HG03460 (cell line): ENCODE results near the gene AQP12B.

ENCODE experiments used
- ATAC-seq: cut with Tn5 transposase; IDR thresholded peaks from one replicate; pipeline ENCODE4 v1.9.1; 2021; ENCODE audit not compliant: unreplicated experiment

Gene AQP12B

DNA sequence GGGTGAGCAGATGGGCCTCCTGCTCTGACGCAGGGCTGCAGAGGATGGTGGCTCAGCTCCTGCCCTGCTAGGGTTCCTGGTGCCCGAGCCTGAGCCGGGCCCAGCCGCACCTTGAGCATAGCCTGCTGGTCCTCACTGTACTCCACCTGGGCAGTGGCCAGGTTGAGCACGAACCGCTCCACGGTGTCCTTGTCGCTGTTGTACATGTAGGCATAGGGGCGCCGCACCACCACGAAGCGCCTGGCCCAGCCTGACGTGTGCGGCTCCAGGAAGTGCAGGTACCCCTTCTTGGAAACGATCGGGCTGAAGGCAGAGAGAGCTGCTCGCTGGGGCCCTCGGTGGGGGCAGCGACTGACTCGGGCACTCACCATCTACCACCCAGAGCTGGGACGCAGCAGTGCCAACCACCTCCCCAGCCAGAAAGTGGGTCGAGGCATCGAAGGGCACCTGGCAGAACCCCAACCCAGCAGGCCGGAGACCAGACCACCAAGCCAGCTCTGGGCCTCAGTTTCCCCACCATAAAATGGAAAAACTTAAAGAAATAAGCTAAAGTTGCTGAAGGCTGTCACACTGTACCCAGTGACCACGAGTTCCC, 36.3 kb upstream of the AQP12B start:
- ATAC-seq, result no peak

DNA sequence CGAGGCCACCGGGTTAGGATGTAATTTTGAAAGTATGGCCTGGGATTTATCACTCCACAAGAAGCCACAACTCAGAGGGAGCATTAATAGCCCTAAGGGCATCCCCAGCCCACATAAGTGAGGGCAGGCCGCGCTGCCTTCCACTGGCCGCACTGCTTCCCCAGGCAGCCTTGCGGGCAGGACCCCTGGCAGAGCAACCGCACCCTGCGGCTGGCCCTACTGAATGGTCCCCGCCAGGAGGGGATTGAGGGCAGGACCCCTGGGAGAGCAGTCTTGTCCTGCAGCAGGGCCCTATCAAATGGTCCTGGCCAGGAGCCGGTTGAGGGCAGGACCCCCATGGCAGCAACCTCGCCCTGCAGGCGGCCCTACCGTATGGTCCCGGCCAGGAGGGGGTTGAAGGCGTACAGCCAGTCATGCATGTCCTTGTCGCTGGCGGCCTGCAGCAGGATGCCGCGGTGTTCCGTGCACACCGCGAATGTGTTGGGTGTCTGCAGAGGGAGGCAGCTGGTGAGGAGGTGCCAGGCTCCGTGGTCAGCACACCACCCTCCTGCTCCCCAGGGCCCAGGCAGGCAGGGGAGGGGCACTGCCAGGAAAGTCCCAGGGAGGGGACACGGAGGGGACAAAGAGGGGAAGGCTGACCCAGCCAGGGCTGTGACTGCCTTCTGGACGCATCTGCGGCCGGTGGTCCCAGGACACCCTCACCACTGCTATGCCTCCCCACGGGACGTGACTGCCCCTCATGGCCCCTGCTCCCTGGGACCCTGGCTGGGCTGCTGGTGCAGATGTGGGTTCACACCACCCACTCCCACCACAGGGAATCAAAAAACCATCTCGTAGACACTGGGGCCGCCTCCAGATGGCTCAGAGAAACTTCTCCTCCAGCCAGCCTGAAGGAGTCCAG, 35.2 kb upstream of the AQP12B start:
- no peak for ATAC-seq

DNA sequence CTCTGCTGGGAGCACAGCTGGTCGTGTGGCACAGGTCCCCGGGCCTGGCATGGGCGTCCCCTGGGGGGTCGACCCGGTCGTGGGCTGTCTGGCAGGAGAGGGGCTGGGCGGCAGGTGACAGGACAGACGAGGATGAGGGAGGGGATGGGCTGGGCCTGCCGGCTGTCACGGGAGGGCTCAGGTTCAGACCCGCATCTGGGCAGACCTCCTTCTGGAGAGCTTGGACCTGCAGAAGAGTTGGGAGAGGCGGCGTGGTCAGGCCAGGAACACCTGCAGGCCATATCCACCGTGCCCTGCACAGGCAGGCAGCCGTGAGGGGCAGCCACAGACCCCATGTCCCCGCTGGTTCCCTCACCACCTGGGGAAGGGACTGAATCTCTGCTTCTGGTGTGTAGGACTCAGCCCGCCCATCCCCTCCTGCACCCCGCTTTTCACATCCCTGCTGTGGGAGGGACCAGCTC, 34.5 kb upstream of the AQP12B start:
- no peak for ATAC-seq

DNA sequence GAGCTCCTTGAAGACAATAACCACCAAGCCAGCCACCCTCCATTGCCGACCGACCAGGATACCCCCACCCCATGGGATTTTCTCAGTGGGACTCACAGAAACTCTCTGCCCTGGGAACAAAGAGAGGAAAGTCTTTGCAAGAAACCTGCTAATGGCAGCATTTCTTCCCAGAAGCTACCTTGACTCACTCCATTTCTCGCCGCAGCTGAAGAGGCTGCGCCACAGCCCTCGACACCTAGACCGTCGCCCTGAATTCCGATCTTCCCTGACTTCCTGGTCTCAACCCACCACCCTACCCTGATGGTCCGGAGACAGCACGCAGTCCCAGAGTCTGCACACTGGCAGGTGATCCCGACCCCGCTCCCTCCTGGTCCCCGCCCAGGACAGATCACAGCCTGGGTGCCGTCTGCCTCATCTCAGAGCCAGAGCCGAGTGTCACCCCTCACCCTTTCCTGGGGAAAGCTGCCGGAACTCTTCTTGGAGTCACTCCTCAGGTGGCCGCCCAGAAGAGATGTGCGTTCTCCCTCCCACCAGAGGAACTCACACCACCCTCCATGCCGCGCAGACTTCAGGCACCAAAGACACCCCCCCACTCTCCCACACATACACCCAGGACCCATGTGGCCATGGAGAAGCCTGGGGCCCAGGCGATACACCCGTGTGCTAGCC, 33.6 kb upstream of the AQP12B start:
- no peak for ATAC-seq

DNA sequence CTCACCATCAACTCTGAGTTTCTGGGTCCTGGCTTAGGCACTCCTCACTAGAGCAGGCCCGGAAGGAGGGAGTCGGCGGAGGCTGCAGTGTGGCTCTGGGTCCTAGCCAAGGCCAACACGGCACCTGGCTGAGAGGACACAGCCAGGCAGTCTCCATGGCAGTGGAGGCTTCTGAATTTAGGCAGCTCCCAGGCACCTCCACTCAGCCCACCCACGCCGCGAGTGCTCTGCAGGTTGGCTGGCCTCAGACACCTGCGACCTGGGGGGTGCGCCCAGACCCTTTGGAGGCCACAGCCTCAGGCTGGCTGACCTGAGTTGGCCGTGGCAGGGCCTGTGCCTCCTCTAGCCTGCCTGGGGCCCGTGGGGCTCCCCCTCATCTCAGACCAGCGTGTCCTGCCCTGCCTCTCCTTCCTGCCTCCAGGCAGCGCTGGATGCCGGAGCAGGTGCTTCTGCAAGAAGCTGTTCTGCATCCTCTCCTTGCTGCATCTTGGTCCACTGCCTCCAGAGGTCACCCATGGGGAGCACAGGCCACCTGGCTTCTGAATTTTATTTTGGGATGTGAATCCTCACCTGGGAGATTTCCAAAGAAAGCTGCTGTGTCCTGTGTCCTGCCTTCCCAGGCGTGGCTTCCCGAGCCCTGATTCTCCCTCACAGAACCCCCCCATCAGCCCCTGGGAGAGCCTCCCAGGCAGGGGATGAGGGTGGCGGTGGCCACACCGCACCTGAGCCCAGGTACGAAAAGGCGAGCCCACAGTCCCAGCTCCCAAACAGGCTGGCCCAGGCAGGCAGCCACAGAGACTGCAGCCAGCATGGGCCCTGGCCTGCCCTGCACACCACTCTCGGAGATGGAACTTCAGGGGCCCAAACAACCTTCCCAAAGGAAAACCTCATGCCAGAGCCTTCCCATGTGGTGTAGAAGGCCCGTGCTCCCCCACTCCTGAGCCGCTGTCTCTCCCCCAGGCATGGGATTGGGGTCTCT, 32.4 kb upstream of the AQP12B start:
- ATAC-seq, result no peak

DNA sequence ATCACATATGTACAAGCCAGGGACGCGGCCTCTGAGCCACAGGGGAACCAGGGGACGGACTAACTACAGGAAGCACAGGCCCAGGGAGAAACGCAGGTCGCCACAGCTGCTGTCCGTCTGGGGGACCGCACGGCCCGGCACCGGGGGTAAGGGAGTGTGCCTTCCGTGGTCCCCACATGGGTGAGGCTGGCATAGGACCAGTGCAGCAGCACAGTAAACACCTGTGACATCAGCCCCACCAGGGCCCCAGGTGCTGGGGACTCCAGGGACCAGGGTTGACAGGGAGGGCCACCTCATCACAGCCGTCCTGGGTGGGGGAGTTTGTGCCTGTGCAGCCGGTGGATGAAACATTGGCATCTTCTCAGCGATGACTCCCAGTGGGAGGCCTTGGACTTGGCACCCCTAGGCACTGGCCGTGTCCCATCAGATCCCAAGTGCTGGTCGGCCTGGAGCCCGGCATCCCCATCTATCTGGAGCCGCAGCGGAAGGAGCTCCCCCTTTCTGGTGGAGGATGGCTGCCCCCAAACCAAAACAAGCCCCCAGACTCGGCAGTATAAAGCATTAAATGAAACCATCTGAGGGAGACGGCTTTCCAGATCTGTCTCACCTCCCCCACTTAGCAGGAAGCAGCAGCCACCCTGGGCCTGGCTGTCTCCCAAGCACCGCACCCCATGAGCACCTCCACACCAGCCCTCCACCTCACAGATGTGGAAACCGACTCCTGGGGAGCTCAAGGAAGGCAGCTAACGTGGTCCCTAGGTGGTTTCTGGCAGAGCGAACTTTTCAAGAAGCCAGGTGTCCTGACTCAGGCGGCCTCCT, 31.5 kb upstream of the AQP12B start:
- ATAC-seq, result no peak

DNA sequence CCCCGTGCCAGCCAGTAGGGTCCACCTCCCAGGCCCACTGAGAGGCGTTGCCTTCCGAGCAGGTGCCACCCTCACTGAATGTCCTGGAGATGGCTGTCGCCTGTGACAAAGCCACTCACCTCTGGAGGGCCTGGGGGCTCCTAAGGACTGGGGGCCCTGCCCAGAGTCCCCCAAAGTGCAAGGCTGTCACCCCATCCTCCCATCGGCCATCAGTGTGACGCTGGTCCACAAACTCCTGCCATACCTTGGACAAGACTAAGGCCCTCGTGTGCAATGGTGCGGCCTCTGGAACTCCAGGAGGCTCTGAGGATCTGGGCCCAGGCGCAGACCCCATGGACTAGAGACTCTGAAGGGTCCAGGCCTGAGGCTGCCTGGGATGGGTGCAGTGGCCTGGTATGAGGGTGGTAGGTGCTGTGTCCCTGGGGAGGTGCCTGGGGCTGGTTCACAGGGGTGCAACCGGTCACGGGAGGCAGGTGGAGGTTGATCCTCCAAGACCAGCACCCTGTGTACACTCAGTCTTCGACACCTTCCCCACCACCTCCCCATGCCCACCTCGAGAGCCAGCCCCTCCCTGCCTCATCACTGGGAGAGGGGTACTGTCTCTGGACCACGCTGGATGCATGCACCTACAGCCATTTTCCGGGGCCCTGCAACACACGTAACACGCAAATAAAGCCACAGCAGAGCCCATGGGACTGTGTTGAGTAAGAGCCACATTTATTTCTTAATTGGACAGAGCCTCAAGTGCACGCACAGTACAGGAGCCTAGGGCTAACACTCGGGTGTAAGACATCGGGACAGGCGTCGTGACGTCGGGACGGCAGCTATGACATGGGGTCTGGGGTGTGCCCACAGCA, 30.6 kb upstream of the AQP12B start:
- no peak for ATAC-seq

DNA sequence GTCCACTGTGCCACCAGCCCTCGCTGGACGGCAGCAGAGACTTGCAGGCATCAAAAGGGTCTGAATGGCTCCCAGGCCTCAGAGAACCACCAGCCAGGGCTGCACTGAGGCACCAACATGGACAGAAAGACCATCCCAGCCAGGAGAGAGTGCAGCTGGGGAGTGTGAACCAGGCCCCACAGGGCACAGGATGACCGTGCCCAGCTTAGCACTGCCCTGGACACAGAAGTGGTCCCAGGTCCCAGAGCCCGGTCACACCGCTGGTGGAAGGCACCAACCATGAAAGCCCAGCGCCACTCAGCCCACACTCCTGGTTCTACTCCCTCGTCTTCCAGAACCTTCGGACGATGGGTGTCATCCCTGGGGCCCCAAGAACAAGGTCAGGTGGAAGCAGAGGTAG, 29.4 kb upstream of the AQP12B start:
- no peak for ATAC-seq

DNA sequence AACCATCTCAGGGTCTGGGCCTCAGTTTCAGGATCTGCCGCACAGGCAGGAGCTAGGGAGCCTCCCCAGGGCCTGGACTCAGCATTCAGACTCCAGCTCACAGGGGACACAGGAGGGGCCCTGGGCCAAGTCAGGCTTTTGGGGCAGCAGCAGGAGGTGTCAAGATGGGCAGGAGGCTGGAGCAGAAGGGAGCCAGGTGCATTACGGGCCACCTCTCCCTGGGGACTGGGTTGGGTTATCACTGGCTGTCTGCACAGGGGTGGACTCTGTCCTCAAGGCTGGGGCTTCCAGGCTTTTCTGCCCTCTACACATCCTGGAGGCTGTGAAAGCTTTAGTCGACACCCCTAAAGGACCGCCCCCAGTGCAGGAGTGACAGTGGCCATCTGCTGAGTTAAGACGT, 29.0 kb upstream of the AQP12B start:
- no peak for ATAC-seq

DNA sequence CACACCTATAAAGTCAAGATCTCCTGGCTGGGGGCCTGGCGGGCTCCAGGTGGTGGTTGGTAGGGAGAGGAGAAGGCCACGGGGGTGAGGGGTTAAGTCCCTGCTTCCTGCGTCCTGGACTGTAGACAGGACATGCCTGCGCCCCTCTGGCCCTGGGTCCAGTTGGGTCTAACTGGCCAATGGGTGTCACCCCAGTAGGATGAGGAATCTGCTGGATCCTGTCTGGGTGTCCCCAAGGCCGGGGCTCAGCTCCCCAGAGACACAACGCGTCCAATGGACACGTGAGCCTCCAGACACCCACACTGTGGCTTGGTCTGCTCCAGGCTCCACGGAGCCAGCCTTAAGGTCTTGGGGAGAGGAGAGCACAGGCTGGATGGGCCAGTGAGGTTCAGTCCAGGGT, 28.6 kb upstream of the AQP12B start:
- ATAC-seq, result no peak

DNA sequence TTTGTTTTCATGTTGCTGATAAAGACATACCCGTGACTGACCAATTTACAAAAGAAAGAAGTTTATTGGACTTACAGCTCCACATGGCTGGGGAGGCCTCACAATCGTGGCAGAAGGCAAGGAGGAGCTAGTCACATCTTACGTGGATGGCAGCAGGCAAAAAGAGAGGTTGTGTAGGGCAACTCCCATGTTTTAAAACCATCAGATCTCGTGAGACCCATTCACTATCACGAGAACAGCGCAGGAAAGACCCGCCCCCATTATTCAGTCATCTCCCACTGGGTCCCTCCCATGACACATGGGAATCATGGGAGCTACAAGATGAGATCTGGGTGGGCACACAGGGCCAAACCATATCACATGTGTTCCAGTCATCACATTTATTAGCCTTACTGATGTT, 25.8 kb upstream of the AQP12B start:
- no peak for ATAC-seq

DNA sequence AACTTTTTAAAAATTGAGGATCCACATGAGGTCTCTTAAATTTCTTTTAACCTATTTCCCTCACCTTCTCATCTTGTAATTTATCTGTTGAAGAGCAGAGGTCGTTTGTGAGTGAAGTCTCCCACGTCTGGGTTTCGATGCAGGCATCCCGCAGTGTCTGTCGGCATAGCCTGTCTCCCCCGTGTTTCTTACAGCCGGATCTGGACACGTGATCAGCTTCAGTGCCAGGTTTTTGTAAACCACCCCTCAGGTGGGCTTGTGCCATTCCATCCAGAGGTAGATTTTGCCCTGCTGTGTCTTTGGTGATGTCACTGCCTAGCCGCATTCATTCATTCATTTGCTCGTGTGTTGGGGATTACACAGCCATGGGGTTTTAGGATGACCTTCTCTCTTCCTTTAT, 25.1 kb upstream of the AQP12B start:
- no peak for ATAC-seq

DNA sequence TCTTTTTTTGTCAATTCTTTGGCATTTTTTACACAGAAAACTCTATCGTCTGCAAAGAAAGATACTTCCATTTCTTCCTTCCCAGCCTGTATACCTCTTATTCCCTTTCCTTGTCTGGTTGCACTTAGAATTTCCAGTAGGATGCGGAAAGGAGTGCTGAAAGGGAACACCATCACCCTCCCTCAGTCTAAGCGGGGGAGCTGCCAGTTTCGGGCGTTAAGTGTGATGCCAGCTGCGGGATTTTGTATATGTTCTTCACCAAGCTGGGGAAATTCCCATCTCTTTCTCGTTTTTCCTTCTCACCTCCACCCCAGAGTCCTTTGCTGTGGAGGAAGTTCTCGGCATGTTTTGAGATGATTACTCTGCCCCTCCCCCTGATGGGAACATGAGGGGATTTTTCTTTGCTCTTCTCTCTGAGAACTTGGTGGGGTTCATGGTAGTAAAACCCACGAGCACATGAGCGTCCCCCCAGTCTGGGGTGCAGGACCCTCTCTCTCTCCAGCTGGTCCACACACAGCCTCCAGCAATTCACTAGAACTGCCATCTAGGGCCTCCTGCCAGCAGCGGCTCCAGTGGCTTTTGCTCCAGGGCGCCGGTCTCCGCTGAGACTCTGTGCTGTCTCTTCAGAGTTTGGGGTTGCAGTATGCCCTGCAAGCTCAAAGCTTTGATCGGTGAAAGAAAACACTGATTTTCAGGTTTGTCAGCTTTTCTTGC, 24.5 kb upstream of the AQP12B start:
- no peak for ATAC-seq

DNA sequence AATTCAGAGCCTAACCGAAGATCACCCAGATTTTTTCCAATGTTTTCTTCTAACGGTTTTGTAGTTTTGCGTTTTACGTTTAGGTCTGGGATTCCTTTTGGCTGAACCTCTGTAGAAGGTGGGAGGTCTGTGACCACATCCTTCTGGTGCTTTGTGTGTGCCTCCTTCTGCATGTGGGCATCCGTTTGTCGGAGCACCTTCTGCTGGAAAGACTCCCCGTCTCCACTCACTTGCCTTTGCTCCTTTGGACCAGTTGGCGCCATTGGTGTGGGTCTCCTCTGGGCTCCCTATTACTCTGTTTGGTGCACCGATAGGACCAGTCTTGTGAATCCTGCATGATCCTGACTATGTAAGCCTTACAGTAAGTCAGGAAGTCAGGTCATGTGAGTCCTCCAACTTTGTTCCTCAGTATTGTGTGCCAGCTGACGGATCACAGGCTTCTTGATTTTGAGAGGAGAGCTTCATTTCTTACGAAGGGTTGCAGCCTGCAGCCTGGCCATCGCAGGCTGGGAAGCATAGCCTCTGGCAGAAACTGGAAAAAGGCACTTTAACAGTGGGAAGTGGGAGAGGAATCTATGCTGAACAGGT, 22.6 kb upstream of the AQP12B start:
- no peak for ATAC-seq

DNA sequence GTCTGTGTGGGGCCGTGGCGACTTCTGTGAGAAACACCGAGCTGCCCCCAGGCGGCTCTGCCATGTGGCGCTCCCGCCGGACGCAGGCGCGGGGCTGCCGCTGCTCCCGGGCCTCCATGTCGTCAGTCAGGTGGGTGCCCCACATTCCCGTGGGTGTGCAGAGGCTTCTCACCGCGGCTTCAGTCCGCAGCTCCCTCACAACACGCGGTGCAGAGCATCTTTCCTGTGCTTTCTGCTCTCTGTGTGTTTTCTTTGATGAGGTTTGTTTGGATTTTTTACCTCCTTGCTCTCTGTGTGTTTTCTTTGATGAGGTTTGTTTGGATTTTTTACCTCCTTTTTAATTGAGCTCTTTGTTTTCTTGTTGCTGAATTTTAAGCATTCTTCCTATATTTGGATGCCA, 22.0 kb upstream of the AQP12B start:
- no peak for ATAC-seq

DNA sequence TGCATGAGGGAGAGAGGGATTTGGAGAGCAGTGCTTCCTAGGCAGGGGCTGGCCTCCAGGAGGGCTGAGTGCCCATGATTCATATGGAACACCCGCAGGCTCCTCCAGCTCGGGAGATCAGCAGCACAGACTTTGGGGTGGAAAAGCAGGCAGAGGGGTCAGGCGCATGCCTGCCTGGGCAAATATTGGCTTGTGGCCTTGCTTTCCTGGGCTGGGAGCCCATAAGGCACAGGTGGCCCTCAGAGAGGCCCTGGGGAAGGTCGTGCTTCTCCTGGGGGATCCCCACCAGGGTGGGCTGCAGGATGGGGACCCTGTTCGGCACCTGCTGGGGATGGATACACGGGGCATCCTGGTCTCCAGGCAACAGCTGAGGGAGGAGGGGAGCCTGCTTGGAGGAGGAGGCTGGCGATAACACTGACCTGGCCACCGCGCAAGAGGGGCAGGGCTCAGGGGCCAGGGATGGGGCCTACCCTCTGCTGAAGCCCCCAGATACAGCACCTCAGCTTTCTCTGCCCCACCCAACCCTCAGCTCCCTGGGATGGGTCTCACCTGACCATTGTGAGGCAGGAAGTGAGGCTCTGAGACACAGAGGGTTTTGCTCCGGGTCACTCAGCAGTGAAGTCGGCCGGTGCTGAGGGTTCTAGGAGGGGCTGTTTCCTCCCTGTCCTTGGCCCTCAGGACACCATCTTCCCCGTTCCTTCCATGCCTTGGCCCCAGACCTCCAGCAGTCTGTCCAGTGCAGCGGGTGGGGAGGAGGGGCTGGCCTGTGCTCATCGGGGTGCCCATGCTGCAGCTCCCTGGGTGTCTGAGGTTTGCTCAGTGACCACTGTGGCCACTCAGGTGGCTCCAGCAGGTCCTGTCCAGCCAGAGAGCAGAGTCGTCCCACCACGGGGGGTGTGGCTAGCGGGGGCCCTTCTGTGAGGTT, 21.0 kb upstream of the AQP12B start:
- ATAC-seq, result no peak

DNA sequence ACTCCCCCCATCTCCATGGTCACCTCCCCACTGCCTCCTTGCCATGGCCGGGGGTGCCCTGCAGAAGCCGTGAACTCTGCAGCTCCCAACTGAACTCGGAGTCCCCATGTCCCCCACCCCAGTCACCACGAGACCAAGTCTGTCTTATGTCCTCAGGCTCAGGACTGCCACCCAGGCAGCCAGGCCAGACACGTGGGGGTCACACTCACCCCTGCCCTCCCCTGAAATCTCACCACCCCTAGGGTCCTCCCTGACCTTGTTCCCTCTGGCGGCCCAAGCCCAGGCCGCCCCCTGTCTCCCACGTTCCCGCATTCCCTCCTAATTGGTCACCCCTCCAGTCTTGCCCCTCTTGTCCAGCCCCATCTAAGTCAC, 19.9 kb upstream of the AQP12B start:
- no peak for ATAC-seq
